Caco-2 (cell line): ENCODE measurements around the gene USO1. TPM values are rescaled to one million over a fixed set of nuclear protein-coding genes. Genes with fewer than 3 reads are reported as not detected.

Source experiments
- BruUV-seq: library from RNA; stranded (reverse); fragments of 400-500 nt; replicated peaks from 2 replicates; lab custom pipeline; 2021; lab: Mats Ljungman, UMichigan
- CTCF ChIA-PET: fragments of 300-600 bp; sonication (Branson Sonifier 250); formaldehyde crosslinking; loops from one replicate; lab custom pipeline; 2022; ENCODE audit warnings: antibody characterized with exemption; lab: Charles Lee
- POLR2A ChIA-PET: fragments of 300-600 bp; sonication (Branson Sonifier 250); formaldehyde crosslinking; loops from one replicate; lab custom pipeline; 2022; ENCODE audit warnings: antibody characterized with exemption; lab: Charles Lee
- DNase-seq, 2 experiments: peaks; one replicate each; pipeline versions ENCODE4 v3.0.0 to v3.0.0-alpha.2; 2020 to 2022
- H3K27me3 ChIP-seq: replicated peaks from 2 replicates; pipeline ENCODE4 v1.6.0; 2011; ENCODE audit warnings: low read length; ENCODE audit not compliant: control insufficient read depth, insufficient read depth
- H3K36me3 ChIP-seq: 2 replicates; pipeline ENCODE4 v1.5.1; 2011; ENCODE audit warnings: low read length; ENCODE audit not compliant: control insufficient read depth, insufficient read depth
- H3K4me1 ChIP-seq: fragments of 250-450 bp; sonication (Bioruptor Pico); 2 replicates; pipeline ENCODE4 v1.5.1; 2020; ENCODE audit warnings: mild to moderate bottlenecking
- H3K4me3 ChIP-seq: 2 replicates; pipeline ENCODE4 v1.5.1; 2011; ENCODE audit warnings: low read depth, mild to moderate bottlenecking, control low read depth, low read length
- H3K9me3 ChIP-seq: fragments of 250-450 bp; sonication (Bioruptor Pico); 2 replicates; pipeline ENCODE4 v1.5.1; 2020; ENCODE audit warnings: mild to moderate bottlenecking, moderate library complexity
- H3K27ac Mint-ChIP-seq: one replicate; pipeline ENCODE4 v1.8.0; 2022; ENCODE audit warnings: mixed read lengths; ENCODE audit not compliant: unreplicated experiment
- H3K27me3 Mint-ChIP-seq: one replicate; pipeline ENCODE4 v1.8.0; 2022; ENCODE audit warnings: mixed read lengths; ENCODE audit not compliant: insufficient read depth, unreplicated experiment
- H3K36me3 Mint-ChIP-seq: one replicate; pipeline ENCODE4 v1.8.0; 2022; ENCODE audit warnings: mild to moderate bottlenecking, mixed read lengths; ENCODE audit not compliant: insufficient read depth, unreplicated experiment
- H3K4me1 Mint-ChIP-seq: one replicate; pipeline ENCODE4 v1.8.0; 2022; ENCODE audit warnings: low read depth, mixed read lengths; ENCODE audit not compliant: unreplicated experiment
- H3K4me3 Mint-ChIP-seq: one replicate; pipeline ENCODE4 v1.8.0; 2022; ENCODE audit warnings: mild to moderate bottlenecking, moderate library complexity, mixed read lengths; ENCODE audit not compliant: unreplicated experiment
- H3K9me3 Mint-ChIP-seq: one replicate; pipeline ENCODE4 v1.8.0; 2022; ENCODE audit warnings: mixed read lengths; ENCODE audit not compliant: unreplicated experiment
- CTCF ChIP-seq, 2 experiments: fragments of 200-600 bp in 1 of 2; IDR thresholded peaks; 1 replicate in 1 of 2; 2 replicates in 1 of 2; pipeline versions ENCODE4 v1.5.1 to v1.8.0; 2011 to 2022; ENCODE audit warnings: antibody characterized with exemption in 1 of 2, control low read depth in 1 of 2, inconsistent platforms in 1 of 2, low read depth in 1 of 2, low read length in 1 of 2, mild to moderate bottlenecking in 1 of 2, moderate library complexity in 1 of 2; ENCODE audit not compliant: insufficient read depth in 1 of 2, severe bottlenecking in 1 of 2, unreplicated experiment in 1 of 2
- intact Hi-C: fragments of 100-400 bp; cut with micrococcal nuclease; formaldehyde crosslinking; loops from one replicate; pipeline ENCODE4 v1.10.0; 2022; ENCODE audit not compliant: unreplicated experiment
- total RNA-seq: library from RNA; stranded (reverse); gene quantifications from 2 replicates; pipeline ENCODE4 v1.2.3, GENCODE V29; 2022

USO1 gene
- total RNA-seq, 1 experiment from 2014 or later: 59.7 TPM

GRCh38 chr4:75718529-75718928, 5.8 kb upstream of the USO1 start:
- Histone ChIP-seq H3K4me3 (no peak overlapping the region), H3K4me1 (peaks cover 9% of the 10 kb centered on the region; the same call in 1 of the 2 replicates), H3K9me3 (no peaks in the 10 kb centered on the region), H3K27me3 (no peaks in the 10 kb centered on the region), H3K36me3 (no peaks in the 10 kb centered on the region)
- DNase-seq: no peak
- Mint-ChIP-seq H3K4me1 (peaks cover 7% of the 10 kb centered on the region), H3K9me3 (no peaks in the 10 kb centered on the region), H3K27ac (peak overlapping the region; percentile 44), H3K27me3 (no peaks in the 10 kb centered on the region), H3K36me3 (peaks cover 10% of the 10 kb centered on the region), H3K4me3 (no peak overlapping the region)
- BruUV-seq: no TSS peak
- intact Hi-C loops: no loop called here
- ChIA-PET POLR2A (no interaction called here), CTCF (no interaction called here)
- TF ChIP-seq CTCF (IDR thresholded peaks at IDR 0.05; ENCODE audit: insufficient read depth in 1 of 2, low read depth in 1 of 2, low read length in 1 of 2, severe bottlenecking in 1 of 2, unreplicated experiment in 1 of 2): no peak

GRCh38 chr4:75722417-75722816, 2.0 kb upstream of the USO1 start:
- no peaks in the 10 kb centered on the region for H3K9me3 Mint-ChIP-seq
- H3K4me3 ChIP-seq: no peak overlapping the region
- BruUV-seq: no TSS peak
- no peaks in the 10 kb centered on the region for H3K9me3 ChIP-seq
- TF ChIP-seq CTCF (IDR thresholded peaks at IDR 0.05; ENCODE audit: insufficient read depth in 1 of 2, low read depth in 1 of 2, low read length in 1 of 2, severe bottlenecking in 1 of 2, unreplicated experiment in 1 of 2): no peak
- H3K4me1 ChIP-seq: peaks cover 18% of the 10 kb centered on the region; the same call in 1 of the 2 replicates
- peaks cover 15% of the 10 kb centered on the region for H3K4me1 Mint-ChIP-seq
- no peaks in the 10 kb centered on the region for H3K27me3 ChIP-seq
- CTCF ChIA-PET: interaction anchor here (0.9 to 1.3 kb wide), 2 partner anchors 15 to 128 kb away, joined by 3 read pairs; no protein-coding TSS in a partner anchor
- no peaks in the 10 kb centered on the region for H3K36me3 ChIP-seq
- intact Hi-C loops: no loop called here
- peaks cover 27% of the 10 kb centered on the region for H3K36me3 Mint-ChIP-seq
- H3K27me3 Mint-ChIP-seq: no peaks in the 10 kb centered on the region
- H3K4me3 Mint-ChIP-seq: no peak overlapping the region
- no peak overlapping the region for H3K27ac Mint-ChIP-seq
- no peak for DNase-seq
- POLR2A ChIA-PET: no interaction called here

- Mint-ChIP-seq H3K4me3 (peak overlapping the region; percentile 90), H3K36me3 (peaks cover 26% of the 10 kb centered on the region), H3K27me3 (no peaks in the 10 kb centered on the region), H3K27ac (peak overlapping the region; percentile 99), H3K4me1 (peaks cover 15% of the 10 kb centered on the region), H3K9me3 (no peaks in the 10 kb centered on the region)
- BruUV-seq: TSS peak; percentile 70
- CTCF ChIA-PET: interaction anchor here (0.6 to 2.3 kb wide), 15 partner anchors 8 to 819 kb away, joined by 3 to 13 read pairs (median 3); partner anchors contain the start of genes CDKL2 and G3BP2
- H3K4me3 ChIP-seq: peak overlapping the region; percentile 45
- peaks cover 18% of the 10 kb centered on the region; the same call in 1 of the 2 replicates for H3K4me1 ChIP-seq
- no peaks in the 10 kb centered on the region for H3K36me3 ChIP-seq
- TF ChIP-seq CTCF (IDR thresholded peaks at IDR 0.05; ENCODE audit: insufficient read depth in 1 of 2, low read depth in 1 of 2, low read length in 1 of 2, severe bottlenecking in 1 of 2, unreplicated experiment in 1 of 2): no peak
- H3K9me3 ChIP-seq: no peaks in the 10 kb centered on the region
- no peaks in the 10 kb centered on the region for H3K27me3 ChIP-seq
- DNase-seq: no peak
- POLR2A ChIA-PET: interaction anchor here (0.5 to 2.1 kb wide), 22 partner anchors 8 to 336 kb away, joined by 3 to 28 read pairs (median 4); partner anchors contain the start of genes CDKL2, G3BP2 and ODAPH
- intact Hi-C loops: loop anchor here (1.0 kb wide), 4 partner anchors 20 to 125 kb away; partner anchors contain the start of gene G3BP2
Measured at GRCh38 chr4:75723163-75724065, 963 bp upstream of the USO1 start.
